Stimulated activated effector memory CD8-positive, alpha-beta T cell treated with anti-CD3 and anti-CD28 coated beads, Interleukin-12 subunit alpha, Interleukin-12 subunit beta, amount 100 ng/mL, for 72 hours (primary cell): ENCODE measurements around the gene RAB22A.
A peak's percentile ranks its signal among the peaks of the same experiment; 100 is the strongest.

Experiments used
- ATAC-seq: fragments of 150-1000 bp; cut with Tn5 transposase; 2 replicates; pipeline ENCODE4 v1.10.0; 2021
- DNase-seq, 2 donors: peaks; one replicate each; pipeline ENCODE4 v3.0.0; 2021 to 2022; ENCODE audit warnings: low spot score in 2 of 2
- H3K27ac Mint-ChIP-seq: one replicate; pipeline ENCODE4 v1.8.0; 2022; ENCODE audit warnings: mild to moderate bottlenecking, mixed read lengths
- H3K36me3 Mint-ChIP-seq: one replicate; pipeline ENCODE4 v1.8.0; 2022; ENCODE audit warnings: mild to moderate bottlenecking, mixed read lengths
- H3K4me1 Mint-ChIP-seq: one replicate; pipeline ENCODE4 v1.8.0; 2022; ENCODE audit warnings: mixed read lengths
- H3K4me3 Mint-ChIP-seq: one replicate; pipeline ENCODE4 v1.8.0; 2022; ENCODE audit warnings: mild to moderate bottlenecking, mixed read lengths
- H3K9me3 Mint-ChIP-seq: one replicate; pipeline ENCODE4 v1.8.0; 2022; ENCODE audit warnings: mixed read lengths

RAB22A gene

GRCh38 chr20:58293453-58293852, 16.1 kb upstream of the RAB22A start:
- H3K4me1 Mint-ChIP-seq: peaks cover 17% of the 10 kb centered on the region
- H3K36me3 Mint-ChIP-seq: peaks cover 6% of the 10 kb centered on the region
- H3K4me3 Mint-ChIP-seq: no peak overlapping the region
- no peak for ATAC-seq
- no peaks in the 10 kb centered on the region for H3K9me3 Mint-ChIP-seq
- no peak overlapping the region for H3K27ac Mint-ChIP-seq
- DNase-seq: peak in 1 of 2 donors; percentile 26

GRCh38 chr20:58294497-58295455, 14.7 kb upstream of the RAB22A start:
- Mint-ChIP-seq H3K36me3 (peaks cover 6% of the 10 kb centered on the region), H3K9me3 (no peaks in the 10 kb centered on the region), H3K4me3 (no peak overlapping the region), H3K27ac (peak overlapping the region; percentile 60), H3K4me1 (peaks cover 17% of the 10 kb centered on the region)
- DNase-seq (peak in 1 of 2 donors; percentile 22), ATAC-seq (no peak)

GRCh38 chr20:58296051-58296837, 13.3 kb upstream of the RAB22A start:
- Mint-ChIP-seq H3K36me3 (peaks cover 6% of the 10 kb centered on the region), H3K9me3 (no peaks in the 10 kb centered on the region), H3K27ac (no peak overlapping the region), H3K4me3 (no peak overlapping the region), H3K4me1 (peaks cover 17% of the 10 kb centered on the region)
- DNase-seq: peak in 1 of 2 donors; percentile 26
- ATAC-seq: no peak

- peak in 1 of 2 donors; percentile 23 for DNase-seq
- Mint-ChIP-seq H3K27ac (no peak overlapping the region), H3K36me3 (peaks cover 6% of the 10 kb centered on the region), H3K4me3 (no peak overlapping the region), H3K9me3 (no peaks in the 10 kb centered on the region), H3K4me1 (peaks cover 23% of the 10 kb centered on the region)
- ATAC-seq: no peak
Measured at GRCh38 chr20:58297394-58297793, 12.1 kb upstream of the RAB22A start.

- Mint-ChIP-seq H3K4me3 (no peak overlapping the region), H3K36me3 (no peaks in the 10 kb centered on the region), H3K4me1 (peaks cover 23% of the 10 kb centered on the region), H3K9me3 (no peaks in the 10 kb centered on the region), H3K27ac (no peak overlapping the region)
- DNase-seq (peak in 1 of 2 donors; percentile 26), ATAC-seq (no peak)
Measured at GRCh38 chr20:58300321-58300720, 9.2 kb upstream of the RAB22A start.

- Mint-ChIP-seq H3K9me3 (no peaks in the 10 kb centered on the region), H3K27ac (no peak overlapping the region), H3K36me3 (peaks cover 9% of the 10 kb centered on the region), H3K4me3 (no peak overlapping the region), H3K4me1 (peaks cover 28% of the 10 kb centered on the region)
- no peak for DNase-seq
- no peak for ATAC-seq
Measured at GRCh38 chr20:58303547-58303946, 6.0 kb upstream of the RAB22A start.

- no peaks in the 10 kb centered on the region for H3K9me3 Mint-ChIP-seq
- H3K36me3 Mint-ChIP-seq: peaks cover 9% of the 10 kb centered on the region
- peaks cover 28% of the 10 kb centered on the region for H3K4me1 Mint-ChIP-seq
- DNase-seq (no peak), ATAC-seq (no peak)
- H3K4me3 Mint-ChIP-seq: peak overlapping the region; percentile 22
- H3K27ac Mint-ChIP-seq: peak overlapping the region; percentile 95
Measured at GRCh38 chr20:58305061-58305460, 4.5 kb upstream of the RAB22A start.

GRCh38 chr20:58306421-58307261, 2.9 kb upstream of the RAB22A start:
- peak; percentile 53 to 88 for DNase-seq
- peak overlapping the region; percentile 72 for H3K4me3 Mint-ChIP-seq
- H3K9me3 Mint-ChIP-seq: no peaks in the 10 kb centered on the region
- ATAC-seq: peak; percentile 93
- peaks cover 19% of the 10 kb centered on the region for H3K36me3 Mint-ChIP-seq
- H3K27ac Mint-ChIP-seq: peak overlapping the region; percentile 95
- H3K4me1 Mint-ChIP-seq: peaks cover 31% of the 10 kb centered on the region

GRCh38 chr20:58307270-58307669, 2.2 kb upstream of the RAB22A start:
- no peaks in the 10 kb centered on the region for H3K9me3 Mint-ChIP-seq
- peaks cover 28% of the 10 kb centered on the region for H3K4me1 Mint-ChIP-seq
- H3K36me3 Mint-ChIP-seq: peaks cover 25% of the 10 kb centered on the region
- DNase-seq (no peak), ATAC-seq (no peak)
- peak overlapping the region; percentile 95 for H3K27ac Mint-ChIP-seq
- H3K4me3 Mint-ChIP-seq: peak overlapping the region; percentile 72

GRCh38 chr20:58308290-58308679, 1.2 kb upstream of the RAB22A start:
- no peak for DNase-seq
- peak overlapping the region; percentile 95 for H3K27ac Mint-ChIP-seq
- peaks cover 37% of the 10 kb centered on the region for H3K4me1 Mint-ChIP-seq
- peaks cover 35% of the 10 kb centered on the region for H3K36me3 Mint-ChIP-seq
- H3K4me3 Mint-ChIP-seq: peak overlapping the region; percentile 72
- no peaks in the 10 kb centered on the region for H3K9me3 Mint-ChIP-seq
- ATAC-seq: no peak

- DNase-seq: peak; percentile 65 to 85
- no peaks in the 10 kb centered on the region for H3K9me3 Mint-ChIP-seq
- H3K36me3 Mint-ChIP-seq: peaks cover 42% of the 10 kb centered on the region
- H3K27ac Mint-ChIP-seq: peak overlapping the region; percentile 95
- H3K4me1 Mint-ChIP-seq: peaks cover 44% of the 10 kb centered on the region
- peak; percentile 27 for ATAC-seq
- peak overlapping the region; percentile 72 for H3K4me3 Mint-ChIP-seq
Measured at GRCh38 chr20:58308680-58309527, 611 bp upstream of the RAB22A start.

GRCh38 chr20:58310291-58310782, 822 bp downstream of the RAB22A start:
- H3K9me3 Mint-ChIP-seq: no peaks in the 10 kb centered on the region

GRCh38 chr20:58312836-58313235, 3.3 kb downstream of the RAB22A start:
- Mint-ChIP-seq H3K4me1 (peaks cover 54% of the 10 kb centered on the region), H3K9me3 (no peaks in the 10 kb centered on the region), H3K36me3 (peaks cover 72% of the 10 kb centered on the region), H3K27ac (peak overlapping the region; percentile 84), H3K4me3 (peak overlapping the region; percentile 37)
- ATAC-seq: peak; percentile 84
- peak in 1 of 2 donors; percentile 72 for DNase-seq

More at GRCh38 chr20:58310291-58310782, 822 bp downstream of the RAB22A start:
- peaks cover 56% of the 10 kb centered on the region for H3K36me3 Mint-ChIP-seq
- H3K4me1 Mint-ChIP-seq: peaks cover 50% of the 10 kb centered on the region
- H3K4me3 Mint-ChIP-seq: peak overlapping the region; percentile 85
- ATAC-seq (no peak), DNase-seq (no peak)
- H3K27ac Mint-ChIP-seq: peak overlapping the region; percentile 90

GRCh38 chr20:58313396-58313795, 3.9 kb downstream of the RAB22A start:
- ATAC-seq (peak; percentile 55), DNase-seq (peak in 1 of 2 donors; percentile 64)
- Mint-ChIP-seq H3K4me1 (peaks cover 56% of the 10 kb centered on the region), H3K27ac (peak overlapping the region; percentile 84), H3K4me3 (peak overlapping the region; percentile 37), H3K9me3 (no peaks in the 10 kb centered on the region), H3K36me3 (peaks cover 77% of the 10 kb centered on the region)
